Left cardiac atrium (tissue), 4 donors: Measurements from ENCODE around the gene BCL7A. TPM values are rescaled to one million over a fixed set of nuclear protein-coding genes. Genes with fewer than 3 reads are reported as not detected.
"Not testable (repeated sequence)": the region's sequence is repeated elsewhere in the genome, so short reads cannot be mapped to it uniquely, and the experiment has no call there.

Source experiments
- ATAC-seq, 2 donors: fragments of 200-7000 bp; cut with Tn5 transposase; one replicate each; pipeline ENCODE4 v1.9.1; 2020; ENCODE audit warnings: mild to moderate bottlenecking in 2 of 2, moderate library complexity in 2 of 2
- DNase-seq: peaks from one replicate; pipeline ENCODE4 v3.0.0-alpha.2; 2020
- intact Hi-C, 2 donors: fragments of 100-400 bp; cut with DNase I; formaldehyde crosslinking; loops; one replicate each; pipeline versions ENCODE4 v1.14.1 to v1.15.1; 2022 to 2023
- long read RNA-seq: library from polyadenylated mRNA; unstranded; transcript quantifications from one replicate; pipeline ENCODE4 v2.0.0, GENCODE V29; 2021
- total RNA-seq, 2 donors: library from RNA; stranded (reverse); fragmentation: NEBNext Ultra II Directional; extraction: Animal tissue kit (Norgen Biotek cat#: 25700); gene quantifications; one replicate each; pipeline ENCODE4 v1.2.1, GENCODE V29; 2021
- donor health status: DM: no; HTN: yes; CAD: no.
- donor health status: DM: no; HTN: yes; CAD: no; lungs with severe emphysema.
- donor health status: DM: yes; HTN: yes; CAD: no.
- donor health status: Dilated cardiomyopathy.

Gene BCL7A
- 10 to 100 TPM in 1 of 2 donors, 1 to 10 TPM in 1; 9.8 to 11.3 TPM for total RNA-seq
- long read RNA-seq, full-length matches to known transcripts, result 18 of 22 reads
- long read RNA-seq, partial matches to known transcripts, result 3 of 22 reads
- long read RNA-seq, other reads (novel, unspliced or antisense), result 1 of 22 reads

DNA sequence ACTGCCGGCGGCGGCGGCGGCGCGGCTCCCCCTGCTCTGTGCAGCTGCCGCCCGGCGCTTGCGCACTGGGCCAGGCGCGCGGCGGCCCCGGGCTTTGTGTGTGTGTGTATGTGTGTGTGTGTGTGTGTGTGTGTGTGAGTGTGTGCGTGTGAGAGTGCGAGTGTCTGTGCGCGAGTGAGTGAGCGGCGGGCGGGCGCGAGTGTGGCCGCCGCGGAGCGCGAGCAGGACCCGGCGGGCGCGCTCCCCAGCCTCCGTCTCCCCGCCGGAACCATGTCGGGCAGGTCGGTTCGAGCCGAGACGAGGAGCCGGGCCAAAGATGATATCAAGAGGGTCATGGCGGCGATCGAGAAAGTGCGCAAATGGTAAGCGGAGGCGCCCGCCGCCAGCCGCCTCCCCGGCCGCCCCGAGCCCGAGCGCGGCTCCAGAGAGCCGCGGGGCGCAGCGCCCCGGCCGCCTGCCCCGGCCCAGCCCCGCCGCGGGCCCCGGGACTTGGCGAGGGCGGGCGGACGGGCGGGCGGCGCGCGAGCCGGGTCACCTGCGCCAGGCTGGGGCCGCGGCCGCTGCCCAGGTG lies at the start of gene BCL7A:
Gene BCL7A (plus strand): TSS at position 63 of the 571 bp plus-strand sequence. CDS start 208 bp downstream, at position 271.
- intact Hi-C loops, result loop anchor here in 1 of 2 donors (2.0 kb wide), 1 partner anchor 57 kb away; the partner anchor contains the start of gene MLXIP
- DNase-seq, result peak; percentile 70
- ATAC-seq, result peak; percentile 76 to 77

DNA sequence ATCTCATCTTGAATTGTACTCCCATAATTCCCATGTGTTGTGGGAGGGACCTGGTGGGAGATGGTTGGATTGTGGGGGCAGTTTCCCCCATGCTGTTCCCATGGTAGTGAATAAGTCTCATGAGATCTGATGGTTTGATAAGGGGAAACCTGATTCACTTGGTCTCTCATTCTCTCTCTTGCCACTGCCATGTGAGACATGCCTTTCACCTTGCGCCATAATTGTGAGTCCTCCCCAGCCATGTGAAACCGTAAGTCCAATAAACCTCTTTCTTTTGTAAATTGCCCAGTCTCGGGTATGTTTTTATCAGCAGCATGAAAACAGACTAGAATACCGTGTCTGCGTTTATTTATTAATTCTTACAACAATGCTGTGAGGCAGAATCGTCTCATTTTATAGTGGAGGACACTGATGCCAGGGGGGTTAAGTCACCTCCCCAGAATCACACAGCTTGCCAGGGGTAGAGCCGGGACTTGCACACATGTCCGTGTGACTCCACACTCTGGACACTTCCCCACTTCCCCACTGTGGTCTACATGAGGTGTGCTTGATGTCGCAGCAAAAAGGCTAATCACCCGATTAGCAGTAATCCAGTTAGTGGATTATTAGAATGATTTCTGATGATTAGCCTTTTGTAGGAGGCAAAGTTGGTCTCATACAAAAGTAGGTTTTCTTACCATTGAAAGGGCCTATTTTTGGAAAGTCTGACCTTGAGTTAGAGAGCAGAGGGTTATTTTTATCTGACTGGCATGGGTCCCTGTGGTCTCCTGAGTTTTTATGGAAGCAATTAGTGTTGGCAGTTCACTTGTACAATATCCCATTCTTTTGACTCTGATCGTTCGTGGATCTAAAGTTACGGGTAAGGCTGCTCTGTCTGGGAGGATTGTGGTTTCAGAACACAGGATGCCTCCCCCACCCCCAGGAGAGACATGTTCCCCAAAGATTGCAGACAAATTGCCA lies 47.4 kb upstream of the BCL7A start:
- no peak for DNase-seq
- no peak for ATAC-seq
- intact Hi-C loops, result no loop called here

- intact Hi-C loops, result no loop called here
- ATAC-seq, result no peak
- DNase-seq, result no peak
These were observed 46.7 kb upstream of the BCL7A start for GRCh38 chr12:121975021-121975420.

GRCh38 chr12:121976950-121977349 lies 44.7 kb upstream of the BCL7A start:
- ATAC-seq (no peak), DNase-seq (no peak)
- intact Hi-C loops, result no loop called here

GRCh38 chr12:121980191-121980891 lies 41.3 kb upstream of the BCL7A start:
- DNase-seq (no peak), ATAC-seq (peak in 1 of 2 donors; percentile 5)
- intact Hi-C loops, result no loop called here

GRCh38 chr12:121980892-121981272 lies 40.8 kb upstream of the BCL7A start:
- ATAC-seq (no peak), DNase-seq (no peak)
- intact Hi-C loops, result no loop called here

- DNase-seq, result no peak
- intact Hi-C loops, result no loop called here
- ATAC-seq, result no peak
These were observed 40.2 kb upstream of the BCL7A start for GRCh38 chr12:121981456-121981855.

DNA sequence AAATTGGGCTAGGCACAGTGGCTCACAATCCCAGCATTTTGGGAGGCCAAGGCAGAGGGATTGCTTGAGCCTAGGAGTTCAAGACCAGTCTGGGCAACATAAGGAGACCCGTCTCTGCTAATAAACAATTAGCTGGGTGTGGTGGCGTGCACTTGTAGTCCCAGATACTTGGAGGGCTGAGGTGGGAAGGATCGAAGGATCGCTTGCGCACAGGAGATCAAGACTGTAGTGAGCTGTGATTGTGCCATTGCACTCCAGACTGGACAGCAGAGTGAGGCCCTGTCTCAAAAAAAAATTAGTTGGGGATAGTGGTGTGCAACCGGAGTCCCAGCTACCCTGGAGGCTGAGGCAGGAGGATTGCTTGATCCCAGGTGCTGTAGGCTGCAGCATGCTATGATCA lies 38.7 kb upstream of the BCL7A start:
- no peak for DNase-seq
- no peak for ATAC-seq
- intact Hi-C loops, result no loop called here

DNA sequence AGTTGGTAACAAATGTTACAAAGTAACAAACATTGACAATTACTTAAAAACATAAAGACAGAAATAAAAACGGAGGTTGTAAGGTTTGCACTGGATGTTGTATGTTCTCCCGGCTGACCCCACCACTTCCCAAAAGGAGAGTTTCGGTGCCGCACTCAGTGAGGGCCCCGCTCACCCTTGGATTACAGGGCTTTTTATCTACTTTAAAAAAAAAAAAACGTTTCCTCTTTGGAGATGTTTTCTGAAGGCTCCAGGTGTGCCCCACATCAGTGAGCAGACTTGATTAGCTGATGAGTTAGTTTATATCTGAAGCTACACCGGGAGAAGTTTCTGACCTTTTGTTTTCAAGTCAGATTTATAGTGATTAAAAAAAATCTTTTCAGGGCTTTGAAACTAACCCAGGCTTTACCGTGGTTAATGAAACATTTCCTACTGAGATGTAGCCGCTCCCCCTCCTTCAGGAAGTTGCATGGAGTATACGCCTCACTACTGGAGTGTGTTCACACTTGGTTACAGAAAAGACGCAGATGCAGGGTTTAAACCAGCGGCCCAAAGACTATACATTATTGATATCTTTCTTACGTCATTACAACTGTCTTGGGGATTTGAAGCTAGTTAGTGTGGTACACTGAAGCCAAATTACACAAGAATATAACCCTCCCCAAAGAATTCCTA lies 38.0 kb upstream of the BCL7A start:
- DNase-seq, result no peak
- no peak for ATAC-seq
- intact Hi-C loops, result no loop called here

DNA sequence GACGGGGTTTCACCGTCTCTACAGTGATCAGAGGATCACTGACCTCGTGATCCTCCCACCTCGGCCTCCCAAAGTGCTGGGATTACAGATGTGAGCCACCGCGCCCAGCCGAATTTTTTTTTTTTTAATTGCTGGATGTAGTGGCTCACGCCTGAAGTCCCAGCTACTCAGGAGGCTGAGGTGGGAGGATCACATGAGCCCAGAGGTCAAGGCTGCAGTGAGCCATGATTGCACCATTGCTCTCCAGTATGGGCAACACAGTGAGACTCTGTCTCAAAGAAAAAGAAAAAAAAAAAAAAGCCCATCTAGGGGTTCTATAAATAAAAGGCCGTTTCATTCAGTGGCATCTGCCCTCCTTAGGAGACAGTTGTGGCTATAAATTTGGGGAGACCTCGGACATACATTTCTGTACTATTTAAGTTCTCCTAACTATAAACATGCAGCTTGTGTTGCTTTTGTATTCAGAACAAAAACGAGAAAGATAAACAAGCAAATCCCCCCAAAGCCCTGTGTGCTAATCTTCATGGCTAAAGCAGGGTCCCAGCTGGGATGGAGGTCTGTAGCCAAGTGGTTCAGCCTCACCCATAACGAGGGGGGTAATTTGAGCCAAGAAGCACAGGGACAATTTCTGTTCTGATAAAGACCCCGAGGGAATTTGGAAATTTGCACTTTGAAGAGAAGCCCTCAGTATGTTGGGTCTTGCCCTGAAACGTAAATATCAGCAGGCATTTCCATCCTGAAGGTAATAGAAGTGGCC lies 35.0 kb upstream of the BCL7A start:
- DNase-seq (no peak), ATAC-seq (no peak)
- intact Hi-C loops, result no loop called here

DNA sequence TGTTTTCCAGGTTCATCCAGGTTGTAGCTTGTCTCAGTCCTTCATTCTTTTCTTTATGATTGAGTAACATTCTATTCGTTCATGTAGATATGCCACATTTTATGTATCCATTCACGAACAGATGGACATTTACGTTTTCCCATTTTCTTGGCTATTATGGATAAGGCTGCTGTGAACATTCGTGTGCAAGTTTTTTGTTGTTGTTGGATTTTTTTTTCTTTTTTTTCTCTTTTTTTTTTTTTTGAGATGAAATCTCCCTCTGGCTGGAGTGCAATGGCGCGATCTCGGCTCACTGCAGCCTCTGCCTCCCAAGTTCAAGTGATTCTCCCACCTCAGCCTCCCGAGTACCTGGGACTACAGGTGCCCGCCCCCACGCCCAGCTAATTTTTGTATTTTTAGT lies 33.2 kb upstream of the BCL7A start:
- ATAC-seq, intact Hi-C loops, DNase-seq: not testable (repeated sequence)

DNA sequence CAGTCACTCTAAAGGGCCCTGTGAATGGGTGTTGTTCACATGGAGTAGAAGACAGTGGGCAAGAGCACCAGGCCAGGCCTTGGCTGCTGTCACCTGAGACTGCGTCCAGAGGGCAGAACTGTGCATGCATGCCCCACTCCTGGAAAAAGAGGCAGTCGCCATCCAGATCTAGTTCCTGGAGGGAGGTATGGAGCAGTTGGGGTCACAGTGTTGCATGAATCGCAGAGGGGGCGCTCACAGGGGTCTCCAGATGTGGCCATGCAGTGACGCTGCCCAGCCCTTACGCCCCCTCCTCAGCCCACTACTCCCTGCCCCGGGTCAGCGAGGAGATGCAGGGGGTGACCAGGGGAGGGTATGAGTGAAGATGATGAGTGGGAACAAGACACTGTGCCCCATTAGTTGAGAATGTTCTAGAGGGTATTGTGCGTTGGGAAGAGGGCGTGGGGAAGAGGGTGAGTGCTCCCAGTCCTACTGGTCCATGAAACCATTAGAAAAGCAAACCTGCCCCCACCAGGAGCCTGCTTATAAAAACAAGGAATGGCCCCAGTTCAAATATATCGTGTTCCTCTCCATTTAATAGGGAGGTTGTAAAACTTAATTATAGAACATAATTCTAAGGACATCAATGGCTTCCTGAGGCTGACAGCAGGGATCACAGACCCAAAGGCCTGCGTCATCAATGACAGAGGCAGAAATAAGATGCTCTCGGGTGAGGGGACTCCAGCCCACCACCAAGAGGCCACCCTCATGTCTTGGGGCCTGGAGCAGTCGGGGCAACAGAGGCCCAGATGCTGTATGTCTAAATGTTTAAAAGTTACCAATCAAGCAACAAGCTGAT lies 32.2 kb upstream of the BCL7A start:
- no peak for DNase-seq
- intact Hi-C loops, result no loop called here
- ATAC-seq, result no peak

DNA sequence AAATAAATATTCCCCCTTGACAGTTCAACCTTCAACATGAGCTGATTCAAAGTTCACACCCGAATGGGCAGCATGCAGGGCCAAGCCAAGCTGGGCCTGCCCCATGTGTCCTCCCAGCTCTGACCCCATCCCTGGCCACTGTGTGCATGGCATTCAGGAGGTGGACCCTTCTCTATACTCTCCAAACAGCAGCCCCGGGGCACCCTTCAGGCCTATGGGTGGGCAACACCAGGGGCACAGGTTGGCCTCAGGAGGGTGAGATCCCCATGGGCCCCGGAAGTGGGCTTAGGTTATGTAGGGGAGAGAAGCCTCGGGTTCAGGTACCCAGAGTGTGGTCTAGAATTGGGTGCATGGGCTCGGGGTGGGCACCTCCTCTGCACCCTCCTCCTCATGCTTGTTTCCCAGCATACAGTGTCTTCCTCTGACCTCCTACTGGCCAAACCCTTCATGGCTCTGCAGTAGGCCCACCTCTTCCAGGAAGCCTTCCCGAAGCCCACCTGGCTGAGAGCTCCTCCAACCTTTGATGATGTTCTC lies 31.5 kb upstream of the BCL7A start:
- DNase-seq (no peak), ATAC-seq (no peak)
- intact Hi-C loops, result no loop called here

DNA sequence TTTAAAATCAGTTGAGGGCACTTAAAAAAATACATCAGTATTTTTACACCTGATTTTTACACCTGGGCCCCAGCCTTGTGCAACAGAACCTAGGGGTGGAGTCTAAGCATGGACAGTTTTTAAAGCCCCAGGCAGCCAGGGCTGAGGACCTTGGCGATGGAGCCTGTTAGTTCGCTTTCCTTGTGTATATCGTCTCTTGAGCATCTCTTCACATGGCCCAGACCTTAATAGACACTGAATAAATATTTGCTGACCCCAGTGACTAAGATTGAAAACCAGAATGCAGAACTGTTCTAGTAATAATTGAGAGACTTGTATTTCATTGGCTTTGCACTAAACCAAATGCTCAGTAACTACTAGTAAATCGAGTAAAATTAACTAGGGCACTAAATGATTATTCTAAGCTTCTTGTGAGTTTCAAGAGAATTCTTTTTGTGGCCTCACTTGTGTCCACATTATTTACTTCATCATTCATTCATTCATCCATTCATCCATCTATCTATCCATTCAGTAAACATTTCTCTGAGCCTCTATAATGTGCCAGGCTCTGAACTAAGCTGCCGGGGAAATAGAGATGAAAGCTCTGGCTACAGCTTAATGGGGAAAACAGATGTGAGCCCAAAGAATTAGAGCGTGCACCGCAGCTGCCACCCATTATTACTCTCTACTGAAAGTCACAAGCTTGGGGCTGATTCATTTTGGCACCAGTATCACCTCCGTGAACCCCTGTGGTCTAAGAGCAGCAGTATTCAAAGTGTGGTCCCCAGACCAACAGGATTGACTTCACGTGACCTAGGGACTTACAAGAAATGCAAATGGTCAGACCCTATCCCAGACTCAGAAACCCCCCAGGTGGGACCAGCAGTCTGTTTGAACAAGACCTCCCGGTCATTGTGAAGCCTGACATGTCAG lies 30.7 kb upstream of the BCL7A start:
- ATAC-seq (no peak), DNase-seq (no peak)
- intact Hi-C loops, result no loop called here

DNA sequence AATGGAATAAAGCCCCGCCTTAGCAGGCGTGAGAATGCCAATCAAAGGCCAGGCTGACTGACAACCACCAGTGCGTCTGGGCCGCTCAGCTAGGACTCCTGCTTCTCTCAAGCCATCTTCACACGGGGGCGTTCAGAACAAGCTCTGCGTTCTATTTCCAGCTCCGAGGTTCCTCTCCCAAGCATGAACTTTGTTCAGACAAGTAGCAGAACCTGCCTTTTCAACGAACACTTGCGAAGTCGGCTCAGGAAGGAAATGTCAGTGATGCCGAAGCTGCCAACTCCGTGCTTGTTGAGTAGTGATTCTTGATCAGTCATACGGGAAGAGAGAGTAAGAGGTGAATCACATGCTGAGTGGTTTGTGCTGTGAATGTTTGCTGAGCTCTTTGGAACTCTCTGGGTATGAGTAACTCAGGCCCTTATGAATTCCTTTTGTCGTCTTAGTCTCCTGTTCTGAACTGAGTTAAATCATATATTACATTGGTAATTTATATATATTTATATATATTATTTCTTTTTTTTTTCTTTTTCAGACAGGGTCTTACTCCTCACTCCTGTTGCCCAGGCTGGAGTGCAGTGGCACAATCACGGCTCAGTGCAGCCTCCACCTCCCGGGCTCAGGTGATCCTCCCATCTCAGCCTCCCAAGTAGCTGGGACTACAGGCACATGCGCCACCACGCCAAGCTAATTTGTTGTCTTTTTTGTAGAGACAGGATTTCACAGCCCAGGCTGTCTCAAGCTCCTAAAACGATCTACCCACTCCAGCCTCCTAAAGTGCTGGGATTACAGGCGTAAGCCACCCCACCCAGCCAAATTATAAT lies 29.4 kb upstream of the BCL7A start:
- intact Hi-C loops, result no loop called here
- peak in 1 of 2 donors; percentile 76 for ATAC-seq
- peak; percentile 58 for DNase-seq
